Activated T-cell treated with anti-CD3 and anti-CD28 coated beads, Interleukin-2, amount 50 U/mL, for 48 hours (primary cell): Measurements from ENCODE around the gene IPO8.
"Not testable (repeated sequence)": the region's sequence is repeated elsewhere in the genome, so short reads cannot be mapped to it uniquely, and the experiment has no call there.

Source experiments
- DNase-seq, 2 experiments: peaks; one replicate each; pipeline ENCODE4 v3.0.0-alpha.2; 2020

The IPO8 gene

GRCh38 chr12:30687265-30687986 lies 8.2 kb downstream of the IPO8 start:
- DNase-seq, result no peak

GRCh38 chr12:30679241-30679640 lies 16.4 kb downstream of the IPO8 start:
- DNase-seq, result no peak

GRCh38 chr12:30678221-30678620 lies 17.4 kb downstream of the IPO8 start:
- no peak for DNase-seq

- no peak for DNase-seq
Measured at GRCh38 chr12:30661210-30661609, 34.5 kb downstream of the IPO8 start.

GRCh38 chr12:30652034-30652696 lies 43.5 kb downstream of the IPO8 start:
- no peak for DNase-seq

GRCh38 chr12:30646821-30647220 lies 48.8 kb downstream of the IPO8 start:
- no peak for DNase-seq

- DNase-seq, result no peak
Measured at GRCh38 chr12:30643366-30643765, 52.3 kb downstream of the IPO8 start.

GRCh38 chr12:30640392-30640791 lies 55.3 kb downstream of the IPO8 start:
- DNase-seq, result no peak

- DNase-seq, result no peak
Measured at GRCh38 chr12:30635385-30635784, 60.3 kb downstream of the IPO8 start.

GRCh38 chr12:30631740-30632139 lies 63.9 kb downstream of the IPO8 start:
- DNase-seq, result no peak

GRCh38 chr12:30630979-30631285 lies 64.7 kb downstream of the IPO8 start:
- DNase-seq, result no peak

- no peak for DNase-seq
Measured at GRCh38 chr12:30630076-30630978, 65.3 kb downstream of the IPO8 start.

GRCh38 chr12:30626847-30627246 lies 68.8 kb downstream of the IPO8 start:
- no peak for DNase-seq

- DNase-seq, result no peak
Measured at GRCh38 chr12:30624009-30624408, 71.7 kb downstream of the IPO8 start.

- no peak for DNase-seq
Measured at GRCh38 chr12:30622509-30622908, 73.2 kb downstream of the IPO8 start.

- DNase-seq, result not testable (repeated sequence)
Measured at GRCh38 chr12:30621663-30622241, 73.9 kb downstream of the IPO8 start.

- no peak for DNase-seq
Measured at GRCh38 chr12:30617346-30618016, 78.2 kb downstream of the IPO8 start.

GRCh38 chr12:30614031-30614430 lies 81.6 kb downstream of the IPO8 start:
- DNase-seq, result no peak

- no peak for DNase-seq
Measured at GRCh38 chr12:30613119-30613830, 82.4 kb downstream of the IPO8 start.

GRCh38 chr12:30610718-30611117 lies 85.0 kb downstream of the IPO8 start:
- DNase-seq, result no peak

- not testable (repeated sequence) for DNase-seq
Measured at GRCh38 chr12:30609819-30610218, 85.8 kb downstream of the IPO8 start.

GRCh38 chr12:30604302-30604701 lies 91.4 kb downstream of the IPO8 start:
- DNase-seq, result not testable (repeated sequence)
